ENCODE measurements around the gene ATF4. TPM values are rescaled to one million over a fixed set of nuclear protein-coding genes. Genes with fewer than 3 reads are reported as not detected.

Gene ATF4
- total and polyA plus RNA-seq, 2 experiments from 2014 or later, result 203 to 375 TPM

DNA sequence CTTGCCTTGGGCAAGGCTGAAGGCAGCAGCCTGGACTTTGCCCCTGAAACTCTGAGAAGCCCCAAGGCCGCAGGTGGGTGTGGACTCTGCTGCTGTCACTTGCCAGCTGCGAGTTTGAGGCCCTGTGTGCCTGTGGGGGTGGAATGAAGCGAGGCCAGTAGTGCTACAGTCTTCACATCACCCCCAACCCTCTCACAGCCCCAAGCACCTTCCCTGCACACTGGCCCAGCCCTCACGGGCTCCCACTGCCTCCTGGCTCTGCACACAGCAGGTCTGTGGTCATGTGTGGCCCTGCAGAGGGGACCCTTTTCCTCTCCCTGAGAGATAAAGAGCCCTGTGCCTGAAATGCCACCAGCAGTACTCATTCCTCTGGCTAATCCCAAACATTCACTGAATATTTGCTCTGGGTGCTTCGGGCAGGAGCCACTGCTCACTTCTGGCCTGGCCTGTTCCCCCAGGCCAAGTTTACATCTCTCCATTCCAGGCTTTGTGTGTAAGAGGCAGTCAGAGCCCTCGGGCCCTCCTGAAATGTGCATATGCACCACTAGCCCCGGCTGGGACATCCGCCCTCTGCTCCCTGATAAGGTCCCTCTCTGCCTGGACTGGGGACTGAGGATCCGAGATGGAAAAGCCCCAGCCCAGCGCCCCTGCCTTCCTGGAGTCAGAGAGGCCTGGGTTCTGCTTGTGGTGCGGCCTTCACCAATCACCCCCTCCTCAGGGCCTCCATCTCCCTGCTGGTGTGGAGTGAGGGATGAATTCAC is 45.8 kb upstream of the ATF4 start:
- Histone ChIP-seq H3K27ac (peak overlapping the region; percentile 69), H3K36me3 (no peaks in the 10 kb centered on the region), H3K4me3 (no peak overlapping the region), H3K27me3 (no peaks in the 10 kb centered on the region), H3K9me3 (ENCODE audit: low read depth) (no peaks in the 10 kb centered on the region), H3K4me1 (ENCODE audit: low read depth) (peaks cover 53% of the 10 kb centered on the region)
- peak in 1 of 2 donors; percentile 25 for DNase-seq (ENCODE audit: low read depth in 1 of 2, low spot score in 1 of 2)
- TF ChIP-seq, protein P1, sequence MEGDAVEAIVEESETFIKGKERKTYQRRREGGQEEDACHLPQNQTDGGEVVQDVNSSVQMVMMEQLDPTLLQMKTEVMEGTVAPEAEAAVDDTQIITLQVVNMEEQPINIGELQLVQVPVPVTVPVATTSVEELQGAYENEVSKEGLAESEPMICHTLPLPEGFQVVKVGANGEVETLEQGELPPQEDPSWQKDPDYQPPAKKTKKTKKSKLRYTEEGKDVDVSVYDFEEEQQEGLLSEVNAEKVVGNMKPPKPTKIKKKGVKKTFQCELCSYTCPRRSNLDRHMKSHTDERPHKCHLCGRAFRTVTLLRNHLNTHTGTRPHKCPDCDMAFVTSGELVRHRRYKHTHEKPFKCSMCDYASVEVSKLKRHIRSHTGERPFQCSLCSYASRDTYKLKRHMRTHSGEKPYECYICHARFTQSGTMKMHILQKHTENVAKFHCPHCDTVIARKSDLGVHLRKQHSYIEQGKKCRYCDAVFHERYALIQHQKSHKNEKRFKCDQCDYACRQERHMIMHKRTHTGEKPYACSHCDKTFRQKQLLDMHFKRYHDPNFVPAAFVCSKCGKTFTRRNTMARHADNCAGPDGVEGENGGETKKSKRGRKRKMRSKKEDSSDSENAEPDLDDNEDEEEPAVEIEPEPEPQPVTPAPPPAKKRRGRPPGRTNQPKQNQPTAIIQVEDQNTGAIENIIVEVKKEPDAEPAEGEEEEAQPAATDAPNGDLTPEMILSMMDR (IDR thresholded peaks at IDR 0.05; ENCODE audit: low read depth, low read length), result no peak

DNA sequence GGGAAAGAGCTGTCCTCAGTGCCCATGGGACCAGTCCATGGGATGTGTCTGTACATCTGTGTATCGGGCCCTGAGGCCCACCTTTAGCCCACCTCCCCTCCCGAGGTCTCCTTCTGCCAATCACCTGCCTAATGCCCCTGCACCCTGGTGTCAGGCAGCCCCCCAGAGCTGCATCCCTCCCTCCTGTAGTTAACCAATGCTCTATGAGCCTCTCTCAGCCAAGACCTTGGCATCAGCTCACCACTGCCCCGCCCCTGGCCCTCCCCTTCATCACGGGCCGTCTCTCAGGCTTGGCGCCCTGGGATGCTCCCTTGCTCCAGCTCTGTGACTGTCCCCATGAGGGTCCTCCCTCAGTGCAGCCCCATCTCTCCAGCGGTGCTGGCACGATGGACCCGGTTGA is 45.0 kb upstream of the ATF4 start:
- no peaks in the 10 kb centered on the region for H3K36me3 ChIP-seq
- H3K27me3 ChIP-seq, result no peaks in the 10 kb centered on the region
- no peak overlapping the region for H3K4me3 ChIP-seq
- H3K27ac ChIP-seq, result no peak overlapping the region
- TF ChIP-seq, protein P1 (IDR thresholded peaks at IDR 0.05; ENCODE audit: low read depth, low read length), result no peak
- no peaks in the 10 kb centered on the region for H3K9me3 ChIP-seq (ENCODE audit: low read depth)
- H3K4me1 ChIP-seq (ENCODE audit: low read depth), result peaks cover 45% of the 10 kb centered on the region
- no peak for DNase-seq (ENCODE audit: low read depth in 1 of 2, low spot score in 1 of 2)

DNA sequence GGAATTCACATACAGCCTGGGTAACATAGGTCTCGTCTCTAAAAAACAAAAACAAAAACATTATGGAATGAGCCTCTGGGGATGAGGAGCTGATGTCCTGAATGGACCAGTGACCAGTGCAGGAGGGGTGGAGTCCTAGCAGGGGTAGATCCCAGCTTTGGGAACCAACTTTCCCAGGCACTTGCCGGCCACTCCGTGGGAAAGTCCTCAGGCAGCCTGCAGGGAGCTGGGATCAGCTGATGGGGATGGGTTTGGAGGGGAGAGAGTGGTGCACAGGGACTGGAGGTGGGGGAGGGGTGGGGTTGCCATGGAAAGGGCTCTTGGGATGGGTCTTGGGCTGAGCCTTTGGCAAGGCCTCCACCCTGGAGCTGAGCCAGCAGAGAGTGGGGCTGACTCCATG is 44.5 kb upstream of the ATF4 start:
- H3K4me3 ChIP-seq, result no peak overlapping the region
- TF ChIP-seq, protein P1 (IDR thresholded peaks at IDR 0.05; ENCODE audit: low read depth, low read length), result no peak
- H3K9me3 ChIP-seq (ENCODE audit: low read depth), result no peaks in the 10 kb centered on the region
- H3K27me3 ChIP-seq, result no peaks in the 10 kb centered on the region
- H3K27ac ChIP-seq, result no peak overlapping the region
- no peaks in the 10 kb centered on the region for H3K36me3 ChIP-seq
- DNase-seq (ENCODE audit: low read depth in 1 of 2, low spot score in 1 of 2), result no peak
- H3K4me1 ChIP-seq (ENCODE audit: low read depth), result peaks cover 39% of the 10 kb centered on the region

DNA sequence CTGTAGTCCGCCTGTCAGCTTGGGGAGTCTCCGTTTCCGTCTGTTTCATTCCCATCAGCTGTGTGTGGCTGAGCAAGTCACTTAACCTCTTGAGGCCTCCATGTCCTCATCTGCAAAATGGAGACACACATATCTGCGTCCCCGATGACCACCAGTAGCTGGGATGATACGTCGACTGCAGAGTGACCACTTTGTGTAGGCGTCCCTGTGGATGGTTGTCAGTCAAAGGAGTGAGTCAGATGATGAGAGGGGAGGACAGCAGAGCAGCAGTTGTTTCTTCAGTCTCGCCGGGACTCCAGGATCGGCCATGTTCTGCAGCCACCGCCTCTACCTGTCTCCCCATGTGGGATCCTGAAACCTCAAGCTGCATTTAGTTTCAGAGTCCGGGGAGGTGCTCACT is 43.7 kb upstream of the ATF4 start:
- Histone ChIP-seq H3K27me3 (no peaks in the 10 kb centered on the region), H3K4me3 (no peak overlapping the region), H3K27ac (no peak overlapping the region), H3K9me3 (ENCODE audit: low read depth) (no peaks in the 10 kb centered on the region), H3K4me1 (ENCODE audit: low read depth) (peaks cover 32% of the 10 kb centered on the region), H3K36me3 (no peaks in the 10 kb centered on the region)
- TF ChIP-seq, protein P1 (IDR thresholded peaks at IDR 0.05; ENCODE audit: low read depth, low read length), result no peak
- no peak for DNase-seq (ENCODE audit: low read depth in 1 of 2, low spot score in 1 of 2)

DNA sequence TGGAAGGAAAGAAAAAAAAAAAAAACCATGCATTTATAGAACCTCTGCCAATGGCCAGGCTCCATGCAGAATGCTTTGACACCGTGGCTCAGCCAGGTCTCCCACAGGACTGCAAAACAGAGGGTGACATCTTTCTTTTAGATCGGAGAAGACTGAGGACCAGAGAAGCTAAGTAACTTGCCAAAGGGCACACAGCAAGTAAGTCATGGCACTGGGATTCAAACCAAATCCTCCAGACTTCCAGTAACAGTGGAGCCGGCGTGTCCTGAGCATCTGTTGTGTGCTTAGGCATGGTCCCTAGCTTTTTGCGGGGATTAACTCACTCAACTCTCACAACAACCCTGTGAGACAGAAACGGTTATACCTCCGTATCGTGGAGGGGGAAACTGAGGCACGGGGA is 42.8 kb upstream of the ATF4 start:
- Histone ChIP-seq H3K4me1 (ENCODE audit: low read depth) (peaks cover 23% of the 10 kb centered on the region), H3K27ac (no peak overlapping the region), H3K27me3 (no peaks in the 10 kb centered on the region), H3K9me3 (ENCODE audit: low read depth) (no peaks in the 10 kb centered on the region), H3K36me3 (no peaks in the 10 kb centered on the region), H3K4me3 (no peak overlapping the region)
- DNase-seq (ENCODE audit: low read depth in 1 of 2, low spot score in 1 of 2), result no peak
- TF ChIP-seq, protein P1 (IDR thresholded peaks at IDR 0.05; ENCODE audit: low read depth, low read length), result no peak
